ENCODE measurements around the gene LEKR1.
"Not testable (repeated sequence)": the region's sequence is repeated elsewhere in the genome, so short reads cannot be mapped to it uniquely, and the experiment has no call there.

Gene LEKR1

DNA sequence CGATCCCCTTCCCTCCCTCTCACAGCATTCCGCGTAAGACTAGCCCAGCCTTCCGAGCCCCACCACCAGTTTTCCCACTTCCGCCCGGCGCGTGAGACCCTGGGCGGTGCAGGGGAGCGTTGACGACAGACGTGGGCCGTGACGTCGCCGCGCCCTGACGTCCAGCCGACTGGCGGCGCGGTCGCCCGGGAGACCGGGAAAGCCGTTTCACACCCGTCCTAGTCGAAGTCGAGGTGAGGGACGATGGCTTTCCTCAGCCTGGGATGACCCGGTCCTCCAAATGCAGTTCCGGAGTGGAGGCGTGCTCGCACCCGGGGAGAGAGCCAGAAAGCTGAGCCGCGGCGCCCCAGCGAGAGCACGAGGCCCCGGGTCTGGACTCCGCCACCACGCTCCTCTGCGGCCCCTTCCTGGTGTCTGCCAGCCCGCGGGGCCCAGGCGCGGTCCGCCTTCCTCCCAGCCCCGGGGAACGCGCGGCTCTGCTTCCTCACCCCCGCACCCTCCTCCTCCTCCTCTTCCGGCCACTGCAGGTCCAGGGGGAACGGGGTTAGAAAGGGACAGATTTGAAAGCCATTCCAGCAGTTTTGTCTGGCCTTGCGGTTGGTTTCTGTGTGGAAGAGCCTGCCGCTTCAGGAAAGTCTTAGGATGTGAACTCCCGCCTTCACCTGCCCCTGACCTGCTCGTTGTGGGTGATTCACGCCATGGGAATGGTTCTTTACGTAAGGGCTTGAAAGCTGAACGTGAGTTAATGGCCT is at the start of gene LEKR1:
LEKR1 (plus strand) TSS at position 210 of the 752 bp plus-strand sequence. CDS start 2,977 bp downstream, outside the sequence.
- DNase-seq, result no peak

DNA sequence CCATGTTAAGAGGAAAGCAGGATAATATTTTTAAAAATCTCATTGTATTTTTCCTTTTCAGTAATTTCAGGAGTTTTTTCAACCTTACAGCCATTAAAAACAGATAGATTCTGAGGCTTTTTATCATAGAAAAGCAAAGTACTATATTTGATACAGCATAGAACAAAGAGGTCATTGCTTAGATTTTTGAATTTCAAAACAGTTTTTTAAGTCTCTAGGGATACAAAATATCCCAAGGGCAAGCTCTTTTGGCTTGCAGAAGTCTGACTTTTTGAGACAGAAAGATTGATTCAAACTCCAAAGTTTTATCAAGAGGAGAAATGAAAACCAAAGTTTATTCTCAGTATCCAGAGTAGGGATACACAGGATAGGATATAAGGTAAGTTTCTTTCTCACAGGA is 49.3 kb upstream of the LEKR1 start:
- no peak for DNase-seq

DNA sequence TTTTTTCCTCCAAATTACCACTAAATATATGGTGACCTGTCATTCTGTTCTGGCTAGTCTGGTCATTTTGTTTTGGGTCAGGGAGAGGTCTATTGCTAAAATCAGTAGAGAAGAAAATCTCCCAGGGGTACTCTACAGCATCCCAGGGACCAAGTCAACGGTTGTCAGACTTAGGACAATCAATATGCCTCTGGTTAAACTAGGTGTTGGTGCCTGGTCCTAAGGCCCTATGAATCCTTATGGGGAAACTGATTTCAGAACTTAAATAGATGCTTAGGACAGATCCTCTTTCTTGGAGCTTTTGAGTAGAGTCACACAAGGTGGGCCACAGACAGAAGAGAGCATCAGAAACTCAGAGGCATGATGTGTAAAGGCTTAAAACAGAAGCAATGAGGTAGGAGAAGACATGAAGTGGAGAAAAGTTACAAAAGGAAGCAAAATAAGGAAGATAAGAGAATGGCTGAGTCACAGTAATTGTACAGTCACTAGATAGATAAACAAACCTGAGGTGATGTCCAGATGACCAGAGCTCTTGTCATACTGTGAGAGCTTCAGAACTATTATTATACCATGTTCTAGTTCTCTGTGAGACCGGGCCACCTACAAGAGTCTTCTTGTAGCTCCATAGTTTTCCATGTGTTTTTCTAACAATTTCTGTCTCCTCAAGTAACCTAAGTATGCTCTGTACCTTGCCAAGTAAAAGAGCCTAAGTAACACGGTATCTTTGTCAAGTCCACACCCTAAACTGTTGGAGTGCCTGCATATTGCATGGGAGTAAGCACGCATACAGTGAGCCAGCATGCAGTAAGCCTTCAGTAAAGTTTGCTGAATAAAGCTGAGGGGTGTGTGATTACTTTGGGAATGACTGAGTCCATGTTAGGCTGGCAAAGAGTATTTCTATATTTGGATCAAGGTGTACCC is 44.6 kb upstream of the LEKR1 start:
- no peak for DNase-seq

DNA sequence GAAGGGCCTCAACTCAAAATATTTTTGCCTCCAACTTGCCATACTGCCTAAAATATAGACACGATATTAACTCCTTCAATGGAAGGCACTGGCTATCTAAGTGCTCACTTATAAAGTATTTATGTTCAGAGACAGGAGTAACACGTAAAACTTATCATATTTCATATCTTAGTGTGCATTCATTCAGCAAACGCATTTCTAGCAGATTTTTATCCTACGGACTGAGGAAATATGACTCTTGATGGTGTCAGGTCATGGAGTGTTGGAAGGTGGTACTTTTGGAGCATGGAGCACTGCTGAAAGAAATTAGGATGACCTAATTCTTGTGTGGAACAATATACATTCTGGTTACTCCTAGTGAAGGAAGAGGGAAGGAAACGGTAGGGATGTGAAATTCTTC is 43.8 kb upstream of the LEKR1 start:
- DNase-seq, result no peak

DNA sequence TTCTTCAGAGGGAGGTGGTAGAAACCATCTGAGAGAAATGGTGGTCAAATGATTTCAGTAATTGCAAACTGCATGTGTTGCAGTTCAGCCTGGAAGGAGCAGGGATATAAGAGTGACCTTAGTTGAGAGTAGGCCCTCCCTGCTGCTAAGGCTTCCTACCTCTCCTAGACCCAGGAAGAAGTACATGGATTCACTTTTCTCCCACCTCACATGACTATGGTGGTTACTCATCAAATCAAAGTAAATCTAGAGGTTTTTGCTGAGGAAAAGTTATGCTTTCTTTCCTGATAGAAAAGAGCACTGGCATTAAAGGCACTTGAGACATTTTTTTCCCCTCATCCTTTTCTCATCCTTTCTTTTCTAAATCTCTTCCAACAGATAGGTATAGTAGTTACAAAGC is 43.2 kb upstream of the LEKR1 start:
- no peak for DNase-seq

DNA sequence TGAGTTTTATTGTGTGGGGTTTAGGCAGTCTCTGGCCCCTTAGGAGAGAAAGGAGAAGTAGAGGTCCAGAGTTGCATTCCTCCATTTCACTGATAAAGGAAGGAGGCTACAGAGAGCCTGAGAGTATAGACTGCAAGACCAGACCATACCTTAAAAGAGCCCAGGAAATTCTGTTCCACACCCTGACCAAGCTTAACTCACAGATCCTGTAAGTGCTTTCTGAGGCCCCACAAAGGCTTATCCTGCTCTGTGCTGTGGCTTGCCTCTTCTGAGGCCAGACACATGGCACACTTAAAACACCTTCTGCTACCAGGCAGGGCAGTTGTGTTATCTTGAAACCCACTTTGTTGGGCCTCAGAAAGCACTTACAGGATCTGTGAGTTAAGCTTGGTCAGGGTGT is 39.2 kb upstream of the LEKR1 start:
- no peak for DNase-seq

DNA sequence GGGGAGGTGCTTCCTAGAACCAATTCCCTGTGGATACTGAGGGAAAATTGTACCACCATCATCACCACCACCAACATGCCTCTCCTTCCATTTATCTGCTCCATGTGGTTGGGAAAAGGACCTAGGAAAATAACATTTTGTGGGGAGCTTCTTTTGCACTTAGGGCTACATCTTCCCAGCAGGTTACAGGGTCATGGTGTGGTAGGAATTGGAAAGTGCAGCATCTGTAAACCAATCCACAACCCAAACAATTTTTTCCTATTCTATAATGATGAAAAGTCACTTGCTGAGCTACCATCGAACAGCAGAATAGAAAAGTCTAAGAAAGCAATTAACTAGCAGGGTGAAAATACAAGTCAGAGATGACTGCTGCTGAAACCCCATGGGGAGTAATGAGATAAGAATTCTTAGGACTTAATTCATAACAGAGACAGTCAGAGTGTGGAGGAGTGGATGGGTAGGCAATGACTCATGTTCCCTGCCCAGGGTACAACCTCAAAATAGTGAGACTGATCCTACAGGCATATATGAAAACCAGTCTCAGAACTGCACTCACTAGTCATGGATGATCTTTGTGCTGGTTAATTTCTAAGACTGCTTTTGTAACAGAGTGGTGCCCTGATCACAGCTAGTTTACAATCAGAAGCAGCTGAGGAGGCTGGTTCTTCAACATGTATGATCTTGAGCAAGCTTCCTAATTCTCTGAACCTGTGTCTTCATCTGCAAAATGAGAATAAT is 38.1 kb upstream of the LEKR1 start:
- DNase-seq, result peak; percentile 74

DNA sequence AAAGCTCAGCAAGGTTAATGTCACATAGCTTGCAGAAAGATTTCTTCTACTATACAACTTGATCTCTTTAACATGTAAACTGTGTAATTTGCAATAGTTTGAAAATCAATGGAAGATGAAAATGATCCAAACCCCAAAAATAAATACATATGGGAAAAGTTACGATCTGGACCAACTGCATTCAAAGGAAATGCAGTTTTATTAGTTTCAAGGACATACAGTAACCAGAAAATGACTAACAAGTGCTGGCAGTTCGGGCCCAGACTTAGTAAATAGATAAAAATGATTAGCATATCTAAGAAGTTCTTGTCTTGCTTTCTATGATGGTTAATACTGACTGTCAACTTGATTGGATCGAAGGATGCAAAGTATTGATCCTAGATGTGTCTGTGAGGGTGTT is 37.3 kb upstream of the LEKR1 start:
- DNase-seq, result no peak

DNA sequence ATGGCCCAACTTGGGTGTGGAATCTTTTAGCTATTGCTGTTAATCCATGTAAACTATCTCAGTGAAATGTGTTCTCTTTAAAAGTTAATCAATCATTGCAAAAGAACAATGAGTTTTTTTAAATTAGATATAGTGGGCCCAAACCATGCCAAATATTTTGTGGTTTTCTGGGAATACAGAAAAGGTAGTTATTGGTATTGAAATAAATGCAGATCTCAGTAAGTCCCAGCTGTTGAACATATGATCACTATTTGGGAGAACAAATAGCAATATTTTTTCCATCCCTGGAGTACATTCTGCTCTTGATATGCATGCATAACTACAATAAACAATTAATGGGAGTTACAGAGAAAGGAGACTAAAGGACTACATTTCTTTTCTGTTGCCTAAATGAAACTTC is 36.0 kb upstream of the LEKR1 start:
- DNase-seq, result no peak

DNA sequence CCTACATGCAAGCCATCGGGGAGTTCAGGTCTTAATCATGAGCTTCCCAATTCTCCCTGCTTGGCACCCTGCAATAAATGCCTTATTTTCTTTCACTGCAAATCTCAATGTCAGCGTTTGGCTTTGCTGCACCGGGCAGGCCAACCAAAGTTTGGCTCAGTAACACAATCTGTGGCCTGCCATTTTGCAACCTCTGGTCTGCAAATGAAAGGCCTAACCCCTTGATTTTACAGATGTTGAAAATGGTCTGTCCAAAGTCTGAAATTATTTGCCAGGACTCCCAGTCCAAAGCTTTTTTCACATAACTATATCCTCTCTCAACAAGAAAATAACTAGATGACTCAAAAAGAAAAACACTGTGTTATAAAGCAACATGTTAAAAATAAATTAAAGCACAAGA is 34.0 kb upstream of the LEKR1 start:
- no peak for DNase-seq

DNA sequence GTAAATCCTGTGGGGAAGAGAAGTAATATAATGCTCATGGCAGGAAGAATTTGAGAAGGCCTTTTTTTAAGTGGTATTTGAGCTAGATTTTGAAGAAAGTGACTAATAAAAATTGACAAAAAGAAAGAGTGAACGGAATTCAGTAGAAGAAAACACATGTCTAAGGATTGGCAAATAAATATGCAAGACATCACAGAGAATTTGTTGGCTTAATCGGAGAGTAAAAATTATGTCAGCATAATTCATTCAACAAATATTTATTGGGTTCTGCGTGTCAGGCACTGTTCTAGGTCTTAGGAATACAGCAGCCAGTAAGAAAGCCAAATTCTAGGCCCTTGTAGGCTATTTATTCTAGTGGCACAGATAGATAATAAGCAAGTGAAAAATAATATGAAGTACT is 33.6 kb upstream of the LEKR1 start:
- no peak for DNase-seq

DNA sequence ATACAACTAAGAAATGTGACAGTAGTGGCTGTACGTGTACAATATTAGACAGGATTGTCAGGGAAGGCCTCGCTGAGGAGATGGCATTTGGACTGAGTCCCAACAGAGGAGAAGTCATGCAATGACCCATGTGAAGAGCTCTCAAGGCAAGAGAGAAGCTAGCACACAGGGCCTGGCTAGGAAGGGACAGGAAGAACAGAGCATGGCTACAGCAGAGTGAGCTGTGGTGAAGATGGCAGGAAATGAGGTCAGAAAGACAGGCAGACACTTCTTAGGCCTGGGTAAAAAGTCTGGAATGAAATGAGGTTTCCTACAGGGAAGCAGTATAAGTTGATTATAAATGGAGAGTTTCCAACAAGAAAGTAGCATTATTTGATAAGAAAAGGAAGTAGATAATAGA is 33.2 kb upstream of the LEKR1 start:
- DNase-seq, result no peak

DNA sequence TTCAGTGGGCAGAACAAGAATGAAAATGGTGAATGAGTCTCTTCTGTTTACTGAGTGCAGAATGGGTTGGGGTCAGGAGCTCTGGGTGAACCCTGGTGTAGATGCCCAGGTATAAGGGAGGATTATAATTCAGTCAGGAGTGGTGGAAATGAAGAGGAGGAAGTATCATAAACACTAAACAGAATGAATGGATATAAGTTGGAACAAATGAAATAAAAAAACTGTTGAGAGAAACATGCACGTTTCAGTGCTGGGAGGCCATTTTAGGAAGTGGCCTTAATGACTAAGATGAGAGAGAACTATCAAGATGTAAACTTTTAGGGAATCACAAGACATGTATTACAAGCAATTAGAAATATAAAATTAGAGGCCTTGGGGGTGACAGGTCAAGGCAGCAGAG is 32.8 kb upstream of the LEKR1 start:
- no peak for DNase-seq

DNA sequence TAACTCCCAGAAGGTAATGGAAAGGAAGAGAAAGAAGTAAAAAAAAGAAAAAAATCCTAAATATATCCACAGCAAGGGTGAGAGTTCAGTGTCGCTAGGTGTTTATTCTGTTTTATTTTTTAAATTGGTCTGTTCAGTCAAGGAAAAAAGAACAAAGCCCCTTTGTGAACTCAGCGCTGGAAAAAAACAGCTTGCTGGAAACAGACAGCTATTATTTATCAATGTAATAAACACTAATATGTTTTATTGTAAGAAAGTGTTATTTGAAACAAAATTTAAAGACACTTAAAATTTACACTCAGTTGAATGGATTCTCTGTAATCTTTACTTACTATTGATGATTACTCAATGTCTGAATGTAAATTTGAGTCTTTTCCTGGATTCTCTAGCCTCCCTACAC is 32.3 kb upstream of the LEKR1 start:
- DNase-seq, result no peak

DNA sequence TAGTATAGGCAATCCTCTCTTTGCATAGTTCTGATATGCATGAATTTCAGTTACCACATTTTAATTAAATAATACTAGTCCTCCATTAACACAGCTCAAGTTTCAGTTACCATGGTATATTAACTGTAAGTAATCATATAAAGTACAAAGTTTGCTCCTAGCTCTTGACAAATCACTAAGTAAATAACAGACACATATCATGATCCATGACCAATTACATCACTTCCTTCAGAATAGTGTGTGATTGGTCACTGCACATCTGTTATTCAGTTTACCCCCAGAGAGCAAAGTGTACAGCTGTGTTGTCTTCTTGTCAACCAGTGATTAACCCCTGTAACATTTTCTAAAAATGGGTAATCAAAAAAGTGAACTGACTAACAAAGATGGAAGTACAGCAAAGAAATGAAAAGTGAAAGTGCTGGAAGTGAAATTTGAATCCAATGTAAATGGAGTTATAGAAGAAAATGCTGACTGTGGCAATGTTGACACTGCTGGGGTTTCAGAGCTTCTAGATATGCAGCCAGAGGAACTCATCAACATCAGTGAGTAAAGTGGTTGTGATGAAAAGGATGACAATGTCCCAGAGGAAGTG is 30.2 kb upstream of the LEKR1 start:
- DNase-seq, result no peak

DNA sequence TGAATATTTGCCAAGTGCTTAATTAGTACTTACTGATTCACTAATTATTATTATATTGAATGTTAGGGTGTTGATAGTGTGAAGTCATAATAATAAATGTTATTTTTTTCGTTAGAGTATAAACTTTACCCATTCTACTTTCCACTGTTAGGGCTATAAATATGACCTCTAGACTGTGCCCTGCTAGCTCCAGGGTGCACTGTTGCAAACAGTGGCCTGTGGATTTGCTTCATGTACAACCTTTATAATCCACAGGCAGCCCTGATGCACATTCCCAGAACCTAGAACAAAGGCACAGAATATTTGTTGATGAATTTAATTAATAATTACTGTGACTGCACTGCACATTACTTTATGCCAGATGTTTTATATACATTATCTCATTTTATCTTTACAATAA is 28.8 kb upstream of the LEKR1 start:
- no peak for DNase-seq

DNA sequence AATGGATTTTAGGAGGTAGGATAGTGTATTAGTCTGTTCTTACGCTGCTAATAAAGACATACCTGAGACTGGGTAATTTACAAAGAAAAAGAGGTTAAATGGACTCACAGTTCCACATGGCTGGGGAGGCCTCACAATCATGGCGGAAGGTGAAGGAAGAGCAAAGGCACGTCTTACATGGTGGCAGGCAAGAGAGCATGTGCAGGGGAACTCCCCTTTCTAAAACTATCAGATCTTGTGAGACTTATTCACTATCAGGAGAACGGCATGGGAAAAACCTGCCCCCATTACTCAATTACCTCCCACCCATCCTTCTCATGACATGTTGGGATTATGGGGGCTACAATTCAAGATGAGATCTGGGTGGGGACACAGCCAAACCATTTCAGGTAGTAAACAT is 25.9 kb upstream of the LEKR1 start:
- DNase-seq, result not testable (repeated sequence)

DNA sequence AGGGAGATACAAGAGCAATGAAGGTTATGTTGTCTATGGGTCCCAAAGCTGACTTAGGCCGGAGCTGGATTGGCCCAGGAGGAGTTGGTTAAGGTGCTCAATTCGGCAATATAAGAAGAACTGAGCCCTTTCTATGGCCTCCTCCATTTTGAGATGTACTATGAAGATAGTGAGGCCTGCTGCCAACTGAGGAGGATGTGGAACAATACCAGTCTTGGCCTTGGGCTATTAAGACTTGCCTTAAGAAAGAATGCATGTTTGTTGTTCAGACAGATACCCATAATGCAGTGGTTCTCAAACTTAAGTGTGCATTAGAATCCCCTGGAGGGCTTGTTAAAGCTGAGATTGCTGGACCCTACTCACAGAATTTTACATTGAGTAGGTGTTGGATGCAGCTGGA is 24.4 kb upstream of the LEKR1 start:
- no peak for DNase-seq

DNA sequence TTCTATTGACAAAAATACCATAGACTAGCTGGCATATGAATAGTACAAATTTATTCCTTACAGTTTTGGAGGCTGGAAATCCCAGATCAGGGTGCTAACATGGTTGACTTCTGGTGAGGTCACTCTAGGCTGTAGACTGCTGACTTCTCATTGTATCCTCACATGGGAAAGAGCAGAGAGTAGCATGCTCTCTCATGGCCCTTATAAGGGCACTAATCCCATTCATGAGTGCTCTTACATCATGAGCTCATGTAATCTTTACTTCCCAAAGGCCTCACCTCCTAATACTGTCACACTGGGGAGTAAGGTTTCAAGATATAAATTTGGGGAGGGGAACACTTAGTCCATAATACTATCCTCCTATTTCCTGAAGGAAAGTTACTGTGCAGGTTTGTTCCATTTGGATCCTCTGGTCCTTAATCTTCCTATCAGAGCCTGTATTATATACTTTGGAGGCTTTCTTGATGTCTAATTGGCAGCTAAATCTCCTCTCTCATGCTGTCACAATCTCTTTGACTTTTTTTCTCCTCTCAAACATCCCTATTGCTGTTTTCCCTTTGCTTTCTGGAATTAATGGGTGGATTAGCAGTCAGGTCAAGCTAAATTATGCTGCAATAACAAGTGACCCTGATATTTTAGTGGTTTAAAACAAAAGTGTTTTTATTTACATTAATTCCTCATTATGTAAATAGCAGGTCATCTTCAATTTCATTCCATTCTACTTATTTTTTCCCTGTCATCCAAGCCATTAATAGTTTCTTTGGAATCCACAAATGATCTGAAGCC is 23.1 kb upstream of the LEKR1 start:
- no peak for DNase-seq

DNA sequence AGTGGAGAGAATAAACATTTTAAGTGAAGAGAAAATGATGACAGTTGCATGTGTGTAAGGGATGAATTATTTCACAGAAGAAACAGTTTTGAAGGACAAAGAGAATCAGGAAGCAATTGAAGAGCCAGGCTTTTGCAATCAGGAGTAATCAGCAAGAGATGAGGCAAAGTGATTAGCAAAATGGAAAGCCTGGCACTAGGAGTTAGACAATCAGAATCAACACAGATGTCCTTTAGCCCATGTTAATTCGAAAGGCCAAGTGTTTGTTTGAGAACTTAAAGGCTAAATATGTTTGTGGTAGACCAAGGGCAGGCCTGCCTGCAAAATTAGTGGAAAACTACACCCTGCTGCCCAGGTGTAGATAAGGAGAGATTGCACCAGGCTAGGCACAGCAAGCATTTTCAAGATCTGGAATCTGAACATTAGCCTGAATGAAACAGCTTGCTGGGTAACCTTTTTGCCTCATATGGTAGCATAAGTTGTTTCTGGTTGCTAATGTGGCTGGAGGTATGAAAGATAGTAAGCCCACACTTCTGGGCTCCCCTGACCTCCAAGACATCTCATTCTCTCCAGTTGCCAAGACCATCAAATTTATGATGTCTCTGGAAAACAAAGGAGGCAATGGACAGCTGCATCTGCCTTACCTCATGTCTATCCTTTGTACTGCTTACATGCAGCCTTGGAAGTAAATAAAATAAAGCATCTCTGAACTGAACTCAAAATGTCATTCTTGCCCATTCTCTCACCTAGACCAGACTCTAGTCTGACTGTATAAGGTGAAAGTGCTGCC is 22.0 kb upstream of the LEKR1 start:
- DNase-seq, result no peak

DNA sequence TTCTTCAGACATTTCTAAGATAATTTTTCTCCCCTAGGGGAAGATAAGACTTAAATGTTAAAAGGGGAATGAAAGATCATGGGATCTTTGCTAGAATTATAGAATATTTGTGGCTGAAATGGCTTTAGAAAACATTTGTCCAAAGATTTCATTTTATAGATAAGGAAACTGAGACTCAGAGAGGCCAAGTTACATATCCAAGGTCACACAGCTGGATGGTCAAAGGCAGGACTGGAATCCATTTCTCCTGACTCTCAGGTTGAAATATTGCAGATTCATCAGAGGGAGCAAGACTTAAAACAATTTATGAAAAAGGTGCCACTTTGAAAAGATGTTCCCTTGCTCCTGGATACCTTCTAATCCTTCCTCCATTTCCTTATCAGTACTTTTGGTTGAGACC is 19.5 kb upstream of the LEKR1 start:
- no peak for DNase-seq

DNA sequence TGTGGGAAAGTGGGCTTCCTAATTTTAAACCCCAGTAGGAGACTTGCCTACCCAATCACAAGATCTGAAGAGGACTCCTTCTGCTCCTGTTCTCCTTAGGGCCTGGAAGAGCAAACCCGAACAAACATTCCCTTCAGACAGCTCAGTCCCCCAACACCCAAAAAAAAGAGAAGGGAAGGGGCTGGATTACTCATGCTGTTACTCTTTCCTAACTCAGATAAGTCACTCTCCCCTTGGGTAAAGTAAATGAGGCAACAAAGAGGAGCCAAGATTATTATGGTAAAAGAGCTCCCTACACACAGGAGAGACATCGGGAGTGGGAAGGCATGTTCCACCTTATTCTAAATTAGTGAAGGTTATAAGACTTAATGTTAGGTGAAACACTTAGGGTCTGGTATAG is 18.1 kb upstream of the LEKR1 start:
- DNase-seq, result no peak
